GM10266 (cell line): Measurements from ENCODE around the gene NEURL1B.

ENCODE experiments used
- DNase-seq: peaks from one replicate; pipeline ENCODE4 v3.0.0; 2012; ENCODE audit errors: extremely low spot score
- TF ChIP-seq, protein P1 (sequence below): IDR thresholded peaks from 2 replicates; pipeline ENCODE4 v1.5.1; 2012; ENCODE audit warnings: mild to moderate bottlenecking, low read depth; ENCODE audit not compliant: control insufficient read depth, insufficient read depth; ENCODE audit errors: missing control alignments

The NEURL1B gene

DNA sequence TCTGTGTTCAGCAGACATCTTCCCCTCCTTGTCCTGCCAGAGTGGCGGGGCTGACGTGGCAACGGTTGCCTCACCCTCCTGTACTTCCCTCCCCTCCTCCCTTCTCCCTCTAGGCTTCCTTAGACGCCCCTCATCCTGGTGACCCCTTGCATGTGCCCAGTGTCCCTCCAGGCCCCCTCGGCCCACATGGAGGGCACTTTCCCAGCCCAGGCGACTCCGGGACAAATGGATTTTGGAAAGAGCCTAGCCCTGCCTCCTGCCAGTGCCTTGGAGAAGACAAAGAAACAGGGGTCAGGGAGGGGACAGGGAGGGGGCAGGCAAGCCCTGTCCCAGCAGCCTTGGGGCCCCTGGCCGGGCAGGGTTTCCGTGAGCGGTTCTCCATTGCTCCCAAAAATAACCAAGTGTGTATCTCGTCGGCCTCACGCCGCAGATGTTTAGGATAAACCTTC is 38.3 kb upstream of the NEURL1B start:
- DNase-seq = no peak

DNA sequence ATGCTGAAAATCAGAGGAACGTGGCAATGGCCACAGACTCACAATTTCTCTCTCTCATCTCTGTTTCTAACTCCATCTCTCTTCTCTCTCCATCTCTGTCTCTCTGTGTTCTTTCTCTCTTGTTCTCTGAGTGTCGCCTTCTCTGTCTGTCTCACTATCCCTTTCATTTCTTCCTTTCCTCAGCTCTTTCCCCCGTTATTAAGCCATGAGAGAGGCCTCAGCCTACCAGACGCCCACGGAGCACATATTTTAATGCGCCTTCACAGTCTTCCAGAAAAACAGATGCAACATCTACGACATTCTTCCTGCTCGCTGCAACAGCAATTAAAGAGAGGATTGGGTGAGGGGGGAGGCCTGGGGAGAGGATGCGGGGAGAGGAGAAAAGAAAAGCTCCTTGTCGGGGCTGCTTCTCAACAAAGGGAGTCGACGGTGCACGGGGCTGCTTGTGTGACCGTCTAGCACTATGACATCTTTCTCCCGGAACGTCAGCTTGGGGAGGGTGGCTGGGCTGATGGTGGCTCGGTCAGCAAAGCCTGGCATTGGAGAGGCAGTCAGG is 37.7 kb upstream of the NEURL1B start:
- TF ChIP-seq, protein P1, sequence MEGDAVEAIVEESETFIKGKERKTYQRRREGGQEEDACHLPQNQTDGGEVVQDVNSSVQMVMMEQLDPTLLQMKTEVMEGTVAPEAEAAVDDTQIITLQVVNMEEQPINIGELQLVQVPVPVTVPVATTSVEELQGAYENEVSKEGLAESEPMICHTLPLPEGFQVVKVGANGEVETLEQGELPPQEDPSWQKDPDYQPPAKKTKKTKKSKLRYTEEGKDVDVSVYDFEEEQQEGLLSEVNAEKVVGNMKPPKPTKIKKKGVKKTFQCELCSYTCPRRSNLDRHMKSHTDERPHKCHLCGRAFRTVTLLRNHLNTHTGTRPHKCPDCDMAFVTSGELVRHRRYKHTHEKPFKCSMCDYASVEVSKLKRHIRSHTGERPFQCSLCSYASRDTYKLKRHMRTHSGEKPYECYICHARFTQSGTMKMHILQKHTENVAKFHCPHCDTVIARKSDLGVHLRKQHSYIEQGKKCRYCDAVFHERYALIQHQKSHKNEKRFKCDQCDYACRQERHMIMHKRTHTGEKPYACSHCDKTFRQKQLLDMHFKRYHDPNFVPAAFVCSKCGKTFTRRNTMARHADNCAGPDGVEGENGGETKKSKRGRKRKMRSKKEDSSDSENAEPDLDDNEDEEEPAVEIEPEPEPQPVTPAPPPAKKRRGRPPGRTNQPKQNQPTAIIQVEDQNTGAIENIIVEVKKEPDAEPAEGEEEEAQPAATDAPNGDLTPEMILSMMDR = no peak
- DNase-seq = no peak

More for the DNA sequence above, 38.3 kb upstream of the NEURL1B start:
- TF ChIP-seq, protein P1 = no peak

DNA sequence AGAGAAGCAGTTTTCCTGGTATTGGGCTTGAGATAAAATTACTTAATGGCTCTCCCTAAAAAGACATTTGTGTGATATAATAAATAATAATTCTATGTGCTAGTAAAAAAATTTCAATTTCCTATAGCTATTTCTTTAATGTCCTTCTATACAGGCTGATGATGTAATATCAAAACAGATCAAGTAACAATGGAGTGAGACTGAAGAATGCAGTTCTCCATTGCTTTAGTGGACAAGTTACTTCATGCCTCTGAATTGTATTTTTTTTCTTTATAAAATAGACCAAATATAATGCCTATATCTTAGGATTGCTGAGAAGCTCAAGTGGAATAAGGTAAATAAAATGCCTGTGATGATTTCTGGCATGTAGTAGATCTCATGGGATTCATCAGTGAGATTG is 35.6 kb upstream of the NEURL1B start:
- TF ChIP-seq, protein P1 = no peak
- DNase-seq = no peak

DNA sequence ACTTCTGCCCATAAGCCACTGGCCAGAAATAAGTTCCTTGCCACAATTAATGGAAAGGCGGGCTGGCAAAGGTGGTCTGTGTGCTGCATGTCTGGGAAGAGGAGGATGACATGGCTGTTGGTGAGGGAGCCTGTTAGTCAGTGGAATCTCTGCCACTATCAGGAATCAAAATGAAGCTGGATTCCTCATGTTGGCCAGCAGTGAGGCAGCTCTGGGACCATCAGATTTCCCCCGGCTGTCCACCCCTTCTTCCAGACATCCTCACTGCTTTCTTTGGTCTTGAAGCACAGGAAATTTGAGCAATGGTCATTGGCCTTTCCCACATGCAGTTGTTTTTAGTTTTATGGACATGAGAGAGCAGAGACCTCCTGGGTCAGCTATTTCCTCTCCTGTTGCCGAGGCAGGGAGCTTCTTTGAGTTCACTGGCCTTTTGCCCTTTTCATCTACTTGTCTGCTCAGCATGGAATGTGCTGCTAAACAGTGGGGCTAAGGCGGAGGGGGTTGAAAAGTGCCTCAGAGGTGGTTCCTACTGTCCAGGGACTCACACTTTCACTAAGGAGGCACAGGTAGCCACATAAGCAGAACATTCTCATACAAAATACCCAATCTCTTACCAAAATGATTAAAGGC is 34.8 kb upstream of the NEURL1B start:
- no peak for DNase-seq
- TF ChIP-seq, protein P1 = no peak

DNA sequence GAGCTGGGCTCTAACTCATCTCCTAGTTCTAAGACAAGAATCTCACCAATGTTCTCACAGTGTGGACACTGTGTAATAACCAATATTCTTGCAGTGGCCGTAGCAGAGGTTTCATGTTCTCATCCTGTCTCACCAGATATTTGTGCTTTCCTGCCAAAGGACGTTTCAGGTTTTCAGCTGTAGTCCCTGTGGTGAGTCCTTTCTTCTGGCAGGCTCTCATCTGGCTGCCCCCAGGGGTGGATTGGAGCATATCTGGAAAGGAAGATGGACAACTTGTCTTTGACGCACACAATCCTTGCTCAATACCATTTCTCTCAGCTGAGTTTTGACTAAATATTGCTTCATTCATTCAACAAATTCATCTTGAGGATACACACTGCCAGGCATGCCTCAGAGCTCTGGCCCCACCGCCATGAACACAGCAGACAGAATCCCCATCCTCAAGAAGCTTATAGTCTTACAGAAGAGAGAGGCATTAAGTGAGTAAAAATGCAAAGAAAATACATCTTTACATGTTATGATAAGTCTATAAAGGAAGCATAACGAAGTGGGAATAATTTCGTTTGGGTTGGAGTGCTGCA is 33.8 kb upstream of the NEURL1B start:
- TF ChIP-seq, protein P1 = no peak
- no peak for DNase-seq

DNA sequence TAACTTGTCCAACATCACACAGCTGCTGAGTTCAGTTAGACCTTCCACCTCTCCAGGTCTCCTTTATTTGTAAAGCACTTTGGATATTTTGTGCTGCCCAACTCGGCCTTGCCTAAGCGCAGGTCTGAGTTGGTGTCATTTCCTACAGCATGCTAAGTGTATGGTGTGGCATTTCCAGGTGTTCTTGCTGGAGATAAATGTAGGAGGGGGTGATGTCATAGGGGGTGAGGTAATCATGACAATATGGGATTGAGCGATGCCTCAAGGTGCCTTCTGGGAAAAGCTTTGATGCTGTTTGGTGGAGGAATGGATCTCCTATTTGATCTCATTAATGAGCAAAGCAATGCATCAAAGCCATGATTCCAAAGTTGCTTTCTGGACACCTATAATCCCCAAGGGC is 32.3 kb upstream of the NEURL1B start:
- DNase-seq = no peak
- TF ChIP-seq, protein P1 = no peak

DNA sequence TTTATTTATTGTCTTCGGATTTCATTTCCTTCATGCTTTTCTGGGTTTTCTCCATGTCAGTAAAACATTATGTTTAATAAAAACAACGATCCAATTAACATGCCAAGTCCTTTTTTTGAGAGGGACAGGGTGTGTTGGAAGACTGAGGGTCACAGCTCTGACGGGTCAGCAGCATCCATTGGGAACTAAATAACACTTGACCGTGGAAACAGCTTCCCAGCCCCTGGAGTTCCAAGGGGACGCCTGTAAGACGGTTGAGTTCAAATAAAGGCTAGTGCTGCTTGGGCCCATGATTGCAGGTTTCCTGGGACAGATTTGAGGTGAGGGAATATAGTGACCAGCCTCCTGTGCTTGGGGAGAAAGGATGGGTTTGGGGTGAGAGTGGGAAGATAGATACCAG is 30.4 kb upstream of the NEURL1B start:
- no peak for DNase-seq
- TF ChIP-seq, protein P1 = no peak
